Loucy (cell line): ENCODE results near the gene MS4A15.

ENCODE experiments used
- EZH2phosphoT487 ChIP-seq: fragments of 200-600 bp; IDR thresholded peaks from 2 replicates; pipeline ENCODE4 v1.6.1; 2018; ENCODE audit warnings: antibody characterized with exemption, mild to moderate bottlenecking, moderate library complexity, borderline replicate concordance
- TF ChIP-seq, protein P1 (sequence below): fragments of 200-600 bp; sonication (generic); conservative IDR thresholded peaks from 2 replicates; pipeline ENCODE4 v1.5.1; 2014; ENCODE audit warnings: mild to moderate bottlenecking, antibody characterized with exemption, low read length

DNA sequence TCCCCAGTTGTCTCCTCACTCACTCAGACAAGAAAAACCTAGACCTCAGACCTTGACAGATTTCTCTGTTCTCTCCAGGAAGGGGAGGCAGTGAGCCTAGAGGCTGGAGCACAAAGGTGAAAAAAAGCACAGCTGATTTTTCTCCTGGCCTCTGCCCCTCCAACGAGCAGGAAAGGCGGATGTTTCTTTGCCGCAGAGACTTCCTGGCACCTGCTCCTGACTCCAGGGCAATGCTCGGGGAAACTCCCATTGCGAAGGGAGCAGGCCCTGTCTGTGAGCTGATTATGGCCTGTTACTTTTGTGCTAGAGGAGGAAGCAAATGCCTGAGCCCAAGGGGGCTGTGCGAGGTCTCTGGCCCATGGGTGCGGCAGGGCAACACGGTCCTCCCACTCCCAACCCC is 53.9 kb downstream of the MS4A15 start:
- TF ChIP-seq, protein P1, sequence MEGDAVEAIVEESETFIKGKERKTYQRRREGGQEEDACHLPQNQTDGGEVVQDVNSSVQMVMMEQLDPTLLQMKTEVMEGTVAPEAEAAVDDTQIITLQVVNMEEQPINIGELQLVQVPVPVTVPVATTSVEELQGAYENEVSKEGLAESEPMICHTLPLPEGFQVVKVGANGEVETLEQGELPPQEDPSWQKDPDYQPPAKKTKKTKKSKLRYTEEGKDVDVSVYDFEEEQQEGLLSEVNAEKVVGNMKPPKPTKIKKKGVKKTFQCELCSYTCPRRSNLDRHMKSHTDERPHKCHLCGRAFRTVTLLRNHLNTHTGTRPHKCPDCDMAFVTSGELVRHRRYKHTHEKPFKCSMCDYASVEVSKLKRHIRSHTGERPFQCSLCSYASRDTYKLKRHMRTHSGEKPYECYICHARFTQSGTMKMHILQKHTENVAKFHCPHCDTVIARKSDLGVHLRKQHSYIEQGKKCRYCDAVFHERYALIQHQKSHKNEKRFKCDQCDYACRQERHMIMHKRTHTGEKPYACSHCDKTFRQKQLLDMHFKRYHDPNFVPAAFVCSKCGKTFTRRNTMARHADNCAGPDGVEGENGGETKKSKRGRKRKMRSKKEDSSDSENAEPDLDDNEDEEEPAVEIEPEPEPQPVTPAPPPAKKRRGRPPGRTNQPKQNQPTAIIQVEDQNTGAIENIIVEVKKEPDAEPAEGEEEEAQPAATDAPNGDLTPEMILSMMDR, result no peak
- no peak for TF ChIP-seq EZH2phosphoT487
